HG02981 (cell line): ENCODE results near the gene VSIR.

Experiments
- ATAC-seq: cut with Tn5 transposase; IDR thresholded peaks from one replicate; pipeline ENCODE4 v1.9.1; 2021; ENCODE audit warnings: mild to moderate bottlenecking, moderate library complexity; ENCODE audit not compliant: unreplicated experiment

The VSIR gene

DNA sequence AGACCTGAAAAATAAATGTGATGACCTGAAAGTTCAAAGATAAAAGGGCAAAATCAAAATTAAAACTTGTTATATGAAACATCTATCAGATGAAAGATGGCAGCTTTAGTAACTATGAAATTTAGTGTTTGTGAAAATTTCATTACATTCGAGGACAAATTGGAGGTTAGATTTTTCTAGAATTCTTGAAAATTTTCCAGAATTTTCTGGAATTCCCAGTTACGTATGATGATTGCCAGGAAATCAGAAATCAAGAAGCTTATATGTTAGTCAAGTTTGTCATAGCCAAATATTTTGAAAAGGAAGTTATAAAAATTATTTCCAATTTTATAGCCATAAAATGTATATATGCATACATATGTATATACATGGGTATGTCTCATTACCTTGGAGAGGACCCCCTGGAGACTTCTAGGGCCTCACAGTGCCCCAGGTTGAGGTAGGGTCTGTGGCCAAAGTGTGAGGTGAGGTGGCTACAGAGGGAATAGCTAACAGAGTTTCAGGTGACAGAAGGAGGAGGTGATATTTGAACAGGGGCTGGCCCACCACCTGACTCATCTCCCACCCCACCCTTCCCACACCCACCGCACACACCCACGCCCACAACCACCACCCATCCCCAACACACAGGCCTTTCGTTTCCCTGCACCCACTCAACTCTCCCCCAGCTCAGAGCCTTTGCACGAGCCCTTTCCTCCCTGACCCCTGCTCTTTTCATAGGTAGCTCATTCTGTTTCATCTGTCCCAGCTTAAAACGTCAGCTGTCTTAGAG lies 75.2 kb downstream of the VSIR start:
- no peak for ATAC-seq
